Activated T-helper 17 cell treated with anti-CD3 and anti-CD28 coated beads, Interleukin-2, amount 50 U/mL, for 72 hours (primary cell): ENCODE results near the gene CTPS2. TPM values are rescaled to one million over a fixed set of nuclear protein-coding genes. Genes with fewer than 3 reads are reported as not detected.
A peak's percentile ranks its signal among the peaks of the same experiment; 100 is the strongest.
"Not testable (repeated sequence)": the region's sequence is repeated elsewhere in the genome, so short reads cannot be mapped to it uniquely, and the experiment has no call there.

ENCODE experiments used
- ATAC-seq: fragments of 150-1000 bp; cut with Tn5 transposase; replicated peaks from 2 replicates; pipeline ENCODE4 v1.10.0; 2021; ENCODE audit warnings: mild to moderate bottlenecking, moderate library complexity
- H3K27ac Mint-ChIP-seq: one replicate; pipeline ENCODE4 v1.8.0; 2022; ENCODE audit warnings: mixed read lengths
- H3K27me3 Mint-ChIP-seq: one replicate; pipeline ENCODE4 v1.8.0; 2022; ENCODE audit warnings: mixed read lengths
- H3K36me3 Mint-ChIP-seq: one replicate; pipeline ENCODE4 v1.8.0; 2022; ENCODE audit warnings: low read depth, mild to moderate bottlenecking, mixed read lengths
- H3K4me1 Mint-ChIP-seq: one replicate; pipeline ENCODE4 v1.8.0; 2022; ENCODE audit warnings: mixed read lengths
- H3K4me3 Mint-ChIP-seq: one replicate; pipeline ENCODE4 v1.8.0; 2022; ENCODE audit warnings: mild to moderate bottlenecking, mixed read lengths
- H3K9me3 Mint-ChIP-seq: one replicate; pipeline ENCODE4 v1.8.0; 2022; ENCODE audit warnings: mixed read lengths
- total RNA-seq, 2 donors: library from RNA; stranded (reverse); gene quantifications; one replicate each; pipeline ENCODE4 v1.2.3, GENCODE V29; 2022

The CTPS2 gene
- total RNA-seq, 2 donors from 2014 or later = 2.0 to 3.3 TPM

DNA sequence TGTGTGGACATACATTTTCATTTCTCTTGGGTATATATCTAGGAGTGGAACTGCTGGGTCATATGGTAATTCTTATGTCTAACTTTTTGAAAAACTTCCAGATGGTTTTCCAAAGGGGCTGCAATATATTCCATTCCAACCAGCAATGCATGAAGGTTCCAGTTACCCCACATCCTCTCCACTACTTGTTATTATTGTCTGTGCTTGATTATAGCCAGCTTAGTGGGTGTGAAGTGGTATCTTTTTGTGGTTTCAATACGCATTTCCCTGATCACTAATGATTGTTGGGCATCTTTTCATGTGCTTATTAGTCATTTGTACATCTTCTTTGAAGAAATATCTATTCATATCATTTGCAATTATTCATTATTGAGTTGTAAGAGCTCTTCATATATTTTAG, 94.0 kb downstream of the CTPS2 start:
- Mint-ChIP-seq H3K4me3 (no peak overlapping the region), H3K4me1 (no peaks in the 10 kb centered on the region), H3K9me3 (no peaks in the 10 kb centered on the region), H3K36me3 (peaks cover 4% of the 10 kb centered on the region), H3K27me3 (no peaks in the 10 kb centered on the region), H3K27ac (no peak overlapping the region)
- no peak for ATAC-seq

DNA sequence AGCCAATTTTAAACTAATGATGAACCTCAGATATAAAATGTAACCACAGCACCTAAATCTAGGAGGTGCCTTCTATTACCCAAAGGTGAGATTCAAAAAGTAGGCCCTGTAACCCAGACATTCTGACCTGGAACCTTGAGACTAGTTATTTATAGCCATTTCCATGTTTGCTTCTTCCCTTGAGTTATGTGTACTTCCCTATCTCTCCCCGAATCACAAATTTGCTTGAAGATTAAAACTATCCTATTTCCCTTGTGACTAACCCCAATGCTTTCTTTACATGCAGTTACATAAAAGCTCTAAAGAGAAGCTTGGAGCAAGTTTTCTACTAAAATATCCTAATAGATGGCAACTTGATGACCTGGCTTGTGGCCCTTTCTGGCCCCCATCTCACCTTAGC, 95.1 kb downstream of the CTPS2 start:
- Mint-ChIP-seq H3K27me3 (no peaks in the 10 kb centered on the region), H3K4me1 (no peaks in the 10 kb centered on the region), H3K27ac (no peak overlapping the region), H3K9me3 (no peaks in the 10 kb centered on the region), H3K36me3 (peaks cover 4% of the 10 kb centered on the region), H3K4me3 (no peak overlapping the region)
- no peak for ATAC-seq

DNA sequence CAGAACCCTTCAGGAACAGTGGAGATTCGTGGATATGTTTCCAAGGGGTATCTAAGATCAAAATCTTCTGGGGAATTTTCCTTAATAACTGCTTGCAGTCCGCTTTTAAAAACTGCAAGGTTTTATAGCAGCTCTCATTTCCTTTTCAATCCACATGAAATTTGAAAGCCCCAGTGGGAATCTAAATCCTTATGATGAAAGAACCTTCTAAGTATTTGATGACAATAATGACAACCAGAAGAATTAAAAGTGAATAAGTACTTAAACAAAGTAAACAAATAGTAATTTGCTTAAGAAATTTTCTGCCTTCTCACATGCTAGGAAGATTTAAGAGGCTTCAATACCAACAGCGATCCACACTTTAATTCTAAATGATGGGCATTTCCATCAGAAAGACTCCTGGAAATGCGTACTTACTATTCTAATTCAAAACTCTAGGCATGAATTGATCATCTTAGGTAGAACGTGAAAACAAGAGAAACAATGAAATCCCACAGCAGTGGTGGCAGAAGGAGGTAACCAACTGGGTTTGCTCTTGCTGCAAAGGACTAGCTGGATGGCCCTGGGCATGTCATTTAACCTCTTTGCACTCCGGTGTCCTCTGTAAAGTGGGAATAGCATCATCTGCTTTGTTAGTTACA, 100.1 kb downstream of the CTPS2 start:
- Mint-ChIP-seq H3K9me3 (no peaks in the 10 kb centered on the region), H3K4me1 (no peaks in the 10 kb centered on the region), H3K27ac (no peak overlapping the region), H3K4me3 (no peak overlapping the region), H3K27me3 (no peaks in the 10 kb centered on the region), H3K36me3 (peaks cover 4% of the 10 kb centered on the region)
- no peak for ATAC-seq

DNA sequence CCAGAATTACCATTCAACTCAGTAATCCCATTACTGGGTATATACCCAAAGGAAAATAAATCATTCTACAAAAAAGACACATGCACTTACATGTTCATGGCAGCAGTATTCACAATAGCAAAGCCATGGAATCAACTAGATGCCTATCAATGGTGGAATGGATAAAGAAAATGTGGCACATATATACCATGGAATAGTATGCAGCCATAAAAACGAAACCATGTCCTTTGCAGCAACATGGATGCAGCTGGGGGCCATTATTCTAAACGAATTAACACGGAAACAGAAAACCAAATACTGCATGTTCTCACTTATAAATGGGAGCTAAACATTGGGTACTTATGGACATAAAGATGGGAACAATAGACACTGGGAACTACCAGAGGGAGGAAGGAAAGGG, 101.8 kb downstream of the CTPS2 start:
- not testable (repeated sequence) for H3K27me3 Mint-ChIP-seq, H3K27ac Mint-ChIP-seq, ATAC-seq, H3K9me3 Mint-ChIP-seq, H3K4me3 Mint-ChIP-seq, H3K4me1 Mint-ChIP-seq, H3K36me3 Mint-ChIP-seq

DNA sequence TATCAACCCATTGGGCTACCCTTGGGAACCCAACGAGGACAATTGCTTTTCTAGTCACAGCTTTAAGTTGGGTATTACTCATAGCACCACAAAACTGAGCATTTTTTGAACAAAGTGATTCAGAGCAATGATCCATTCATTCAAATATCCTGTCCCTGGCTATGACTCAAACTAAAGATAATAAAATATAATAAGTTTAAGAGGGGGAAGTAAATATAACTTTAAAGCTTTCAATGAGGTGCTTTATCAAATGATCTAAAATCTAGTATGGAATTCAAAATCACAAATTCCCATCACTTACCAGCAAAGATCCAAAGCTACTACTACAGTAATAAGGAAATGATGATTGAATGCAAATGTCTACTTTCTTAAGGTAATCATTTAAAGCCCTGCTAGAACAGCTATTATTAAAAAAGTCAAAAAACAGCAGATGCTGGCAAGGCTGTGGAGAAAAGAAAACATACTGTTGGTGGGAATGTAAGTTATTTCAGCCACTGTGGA, 102.3 kb downstream of the CTPS2 start:
- Mint-ChIP-seq H3K9me3 (no peaks in the 10 kb centered on the region), H3K36me3 (peaks cover 4% of the 10 kb centered on the region), H3K27me3 (no peaks in the 10 kb centered on the region), H3K4me3 (no peak overlapping the region), H3K4me1 (no peaks in the 10 kb centered on the region), H3K27ac (no peak overlapping the region)
- peak; percentile 26 for ATAC-seq

DNA sequence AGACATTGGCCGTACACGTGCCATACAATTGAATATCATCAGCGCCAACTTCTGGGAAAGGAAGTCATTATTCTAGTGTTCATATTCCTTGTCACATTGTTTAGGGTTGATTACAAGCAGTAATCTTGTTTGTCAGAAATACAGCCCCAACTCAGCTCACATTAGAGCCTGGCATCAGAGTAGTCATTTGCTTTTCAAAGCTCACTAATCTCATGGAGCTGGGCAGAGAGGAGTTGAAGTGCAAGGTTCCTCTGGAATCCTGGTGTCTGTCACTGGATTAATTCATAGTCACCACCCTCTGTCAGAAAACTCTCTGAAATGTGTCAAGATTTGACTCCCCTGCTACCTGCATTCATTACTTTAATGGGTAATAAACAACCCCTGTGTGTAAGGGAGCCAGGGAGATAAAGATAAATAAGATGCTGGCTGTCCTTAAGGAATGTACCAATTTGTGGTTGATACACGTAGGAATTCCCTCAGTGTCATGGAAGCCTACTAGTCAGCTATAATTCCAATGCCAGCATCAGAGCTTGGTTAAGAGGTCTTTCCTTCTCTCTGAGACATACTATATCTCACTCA, 106.2 kb downstream of the CTPS2 start:
- no peak overlapping the region for H3K4me3 Mint-ChIP-seq
- H3K27me3 Mint-ChIP-seq = no peaks in the 10 kb centered on the region
- no peak for ATAC-seq
- H3K36me3 Mint-ChIP-seq = no peaks in the 10 kb centered on the region
- no peaks in the 10 kb centered on the region for H3K9me3 Mint-ChIP-seq
- peaks cover 4% of the 10 kb centered on the region for H3K4me1 Mint-ChIP-seq
- no peak overlapping the region for H3K27ac Mint-ChIP-seq

DNA sequence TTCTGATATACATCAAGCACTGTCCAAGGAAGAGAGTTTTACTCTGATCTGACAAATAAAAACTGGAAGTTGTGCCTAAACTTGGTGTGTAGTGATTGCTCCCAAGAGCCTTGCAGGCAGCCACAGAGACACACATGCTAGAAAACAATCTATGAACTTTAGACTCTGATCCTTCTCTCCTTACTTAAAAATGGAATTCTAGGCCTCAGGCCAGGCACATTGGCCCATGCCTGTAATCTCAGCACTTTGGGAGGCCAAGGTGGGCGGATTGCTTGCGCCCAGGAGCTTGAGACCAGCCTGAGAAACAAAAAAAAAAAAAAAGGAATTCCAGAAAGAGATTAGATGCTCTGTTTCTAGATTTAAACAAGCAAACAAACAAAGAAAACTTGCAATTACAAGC, 108.1 kb downstream of the CTPS2 start:
- Mint-ChIP-seq H3K27me3 (no peaks in the 10 kb centered on the region), H3K4me3 (peak overlapping the region; percentile 61), H3K4me1 (peaks cover 4% of the 10 kb centered on the region), H3K36me3 (no peaks in the 10 kb centered on the region), H3K27ac (peak overlapping the region; percentile 86), H3K9me3 (no peaks in the 10 kb centered on the region)
- ATAC-seq = no peak

DNA sequence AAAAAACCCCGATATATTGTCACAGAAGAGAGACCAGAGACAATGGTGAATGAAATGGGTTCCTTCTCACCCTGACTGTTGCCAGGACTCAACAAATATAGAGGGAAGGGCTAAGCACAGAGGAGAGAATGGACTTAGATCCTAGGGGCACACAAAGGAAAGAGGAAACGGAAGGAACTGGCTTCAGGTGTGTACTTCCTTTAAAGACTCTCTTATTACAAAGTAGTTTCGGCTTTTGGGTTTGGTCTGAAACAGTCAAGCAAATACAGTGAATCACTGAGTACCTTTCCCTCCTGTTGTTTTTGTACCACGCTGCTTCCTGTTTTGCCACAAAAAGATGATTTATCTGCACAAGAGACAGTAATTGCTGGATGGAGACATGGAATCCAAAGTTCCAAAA, 108.6 kb downstream of the CTPS2 start:
- H3K9me3 Mint-ChIP-seq = no peaks in the 10 kb centered on the region
- no peaks in the 10 kb centered on the region for H3K27me3 Mint-ChIP-seq
- no peaks in the 10 kb centered on the region for H3K36me3 Mint-ChIP-seq
- H3K4me3 Mint-ChIP-seq = peak overlapping the region; percentile 61
- peak; percentile 89 for ATAC-seq
- peak overlapping the region; percentile 86 for H3K27ac Mint-ChIP-seq
- peaks cover 4% of the 10 kb centered on the region for H3K4me1 Mint-ChIP-seq

DNA sequence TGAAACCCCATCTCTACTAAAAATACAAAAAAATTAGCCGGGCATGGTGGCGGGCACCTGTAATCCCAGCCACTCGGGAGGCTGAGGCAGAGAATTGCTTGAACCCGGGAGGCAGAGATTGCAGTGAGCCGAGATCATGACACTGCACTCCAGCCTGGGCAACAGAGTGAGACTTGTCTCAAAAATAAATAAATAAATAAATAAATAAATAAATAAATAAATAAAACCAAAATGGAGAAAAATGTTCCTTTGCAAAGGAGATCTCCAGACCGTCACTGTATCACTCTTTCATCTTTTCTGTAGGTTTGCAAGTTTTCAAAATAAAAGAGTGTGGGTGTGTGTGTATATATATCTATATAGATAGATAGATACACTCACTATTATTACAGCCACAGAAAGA, 109.2 kb downstream of the CTPS2 start:
- ATAC-seq, H3K36me3 Mint-ChIP-seq, H3K9me3 Mint-ChIP-seq, H3K27me3 Mint-ChIP-seq, H3K4me1 Mint-ChIP-seq: not testable (repeated sequence)
- peak overlapping the region; percentile 86 for H3K27ac Mint-ChIP-seq
- H3K4me3 Mint-ChIP-seq = peak overlapping the region; percentile 61

DNA sequence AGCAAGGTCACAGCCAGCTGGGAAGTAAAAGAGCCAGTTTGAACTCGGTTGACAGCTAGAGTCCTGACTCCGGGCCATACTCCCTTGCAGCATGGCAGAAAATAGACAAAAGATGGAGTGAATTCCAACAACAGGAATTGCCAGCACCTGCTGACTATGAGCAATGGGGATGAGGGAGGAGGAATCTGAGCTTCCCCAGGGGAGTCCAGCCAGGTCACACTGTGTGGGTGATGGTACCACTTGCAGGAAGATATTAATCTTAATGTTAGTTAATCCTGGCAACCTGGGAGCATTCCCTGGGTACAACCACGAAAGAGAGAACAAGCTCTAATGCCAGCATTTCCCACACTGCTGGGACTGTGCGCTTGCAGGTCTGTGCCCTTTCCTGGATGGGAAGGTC, 110.6 kb downstream of the CTPS2 start:
- no peaks in the 10 kb centered on the region for H3K36me3 Mint-ChIP-seq
- peaks cover 4% of the 10 kb centered on the region for H3K4me1 Mint-ChIP-seq
- H3K27ac Mint-ChIP-seq = no peak overlapping the region
- no peak for ATAC-seq
- no peak overlapping the region for H3K4me3 Mint-ChIP-seq
- no peaks in the 10 kb centered on the region for H3K27me3 Mint-ChIP-seq
- H3K9me3 Mint-ChIP-seq = no peaks in the 10 kb centered on the region

DNA sequence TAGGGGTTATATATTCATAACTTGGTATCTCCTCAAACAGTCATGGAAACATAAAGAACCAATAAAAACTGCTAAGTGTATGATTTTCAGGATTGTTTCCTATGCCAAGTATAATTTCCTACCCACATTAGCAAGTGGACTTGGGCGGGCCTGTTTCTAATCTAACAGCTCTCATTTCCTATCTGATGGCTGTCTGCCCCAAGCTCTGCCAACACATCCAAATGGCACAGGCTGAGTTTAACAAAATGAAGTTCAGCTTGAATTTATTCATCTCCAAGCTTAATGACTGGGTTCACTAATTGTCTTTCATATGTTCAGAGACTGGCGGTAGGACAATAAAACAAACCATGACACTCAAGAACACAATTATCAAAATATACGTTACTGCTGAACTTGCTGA, 118.0 kb downstream of the CTPS2 start:
- ATAC-seq = no peak
- Mint-ChIP-seq H3K9me3 (no peaks in the 10 kb centered on the region), H3K27ac (no peak overlapping the region), H3K27me3 (no peaks in the 10 kb centered on the region), H3K4me3 (no peak overlapping the region), H3K36me3 (no peaks in the 10 kb centered on the region), H3K4me1 (no peaks in the 10 kb centered on the region)

DNA sequence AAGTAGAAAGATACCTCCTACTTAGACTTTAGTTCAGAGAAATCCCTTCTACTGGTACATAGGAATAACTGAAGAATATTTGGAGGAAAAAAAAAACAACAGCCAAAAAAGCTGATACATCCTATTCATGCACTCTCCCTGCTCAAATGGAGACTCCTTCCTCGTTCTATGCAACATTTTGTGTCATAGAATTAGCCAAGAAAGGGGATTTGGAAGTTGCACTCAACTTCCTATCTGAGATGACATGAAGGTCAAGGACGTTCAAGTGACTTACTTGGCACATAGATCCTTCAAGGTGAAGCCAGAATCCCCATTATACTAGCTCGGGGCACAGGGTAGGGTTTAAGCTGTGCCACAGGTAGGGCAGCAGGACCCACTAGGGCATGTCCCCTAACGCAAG, 118.7 kb downstream of the CTPS2 start:
- no peak overlapping the region for H3K4me3 Mint-ChIP-seq
- no peaks in the 10 kb centered on the region for H3K4me1 Mint-ChIP-seq
- H3K27me3 Mint-ChIP-seq = no peaks in the 10 kb centered on the region
- no peaks in the 10 kb centered on the region for H3K36me3 Mint-ChIP-seq
- no peaks in the 10 kb centered on the region for H3K9me3 Mint-ChIP-seq
- no peak for ATAC-seq
- no peak overlapping the region for H3K27ac Mint-ChIP-seq

DNA sequence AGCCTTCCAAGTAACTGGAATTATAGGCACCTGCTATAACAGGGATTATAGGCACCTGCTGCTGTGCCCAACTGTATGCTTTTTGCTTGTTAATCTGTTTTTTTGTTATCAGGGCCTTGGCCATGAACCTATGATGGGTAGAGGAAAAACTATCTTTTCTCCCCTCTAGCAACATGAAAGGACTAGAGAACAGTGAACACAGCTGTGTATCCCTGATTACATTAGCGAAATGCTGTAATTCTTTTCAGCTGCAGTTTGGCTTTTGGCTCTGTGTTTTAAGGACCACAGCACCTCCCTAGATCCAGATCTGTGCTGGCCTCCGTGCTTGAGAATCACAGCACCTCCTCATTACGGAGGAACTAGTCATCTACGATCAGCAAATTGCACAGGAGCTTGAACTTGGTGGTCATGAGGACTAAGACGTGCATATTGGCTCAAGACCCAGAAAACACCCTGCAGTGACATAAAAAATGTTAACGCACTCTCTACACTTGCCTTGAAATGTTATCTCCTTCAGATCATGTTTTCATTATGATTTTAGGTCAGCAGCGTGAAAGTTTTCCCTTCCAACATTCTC, 120.2 kb downstream of the CTPS2 start:
- no peak overlapping the region for H3K27ac Mint-ChIP-seq
- no peaks in the 10 kb centered on the region for H3K27me3 Mint-ChIP-seq
- ATAC-seq = no peak
- H3K9me3 Mint-ChIP-seq = no peaks in the 10 kb centered on the region
- H3K4me1 Mint-ChIP-seq = no peaks in the 10 kb centered on the region
- no peak overlapping the region for H3K4me3 Mint-ChIP-seq
- H3K36me3 Mint-ChIP-seq = peaks cover 6% of the 10 kb centered on the region

DNA sequence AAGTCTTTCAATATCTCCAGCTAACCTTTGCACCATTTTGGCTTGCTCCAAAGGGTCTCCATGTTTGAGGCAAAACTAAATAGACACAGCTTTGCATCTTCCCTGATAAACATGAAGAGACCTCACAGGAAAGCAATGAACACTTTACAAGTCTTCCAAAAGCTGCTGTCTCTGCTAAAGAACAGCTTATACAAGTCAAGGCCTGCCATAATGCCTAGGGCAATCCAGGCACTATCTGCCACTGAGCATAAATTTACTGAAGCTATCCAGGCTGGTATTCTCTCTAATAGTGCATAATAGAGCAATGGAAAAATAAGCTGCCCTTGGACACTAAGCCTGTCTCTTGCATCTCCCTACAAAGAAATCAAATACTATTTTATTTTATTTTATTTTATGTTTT, 122.6 kb downstream of the CTPS2 start:
- no peaks in the 10 kb centered on the region for H3K9me3 Mint-ChIP-seq

DNA sequence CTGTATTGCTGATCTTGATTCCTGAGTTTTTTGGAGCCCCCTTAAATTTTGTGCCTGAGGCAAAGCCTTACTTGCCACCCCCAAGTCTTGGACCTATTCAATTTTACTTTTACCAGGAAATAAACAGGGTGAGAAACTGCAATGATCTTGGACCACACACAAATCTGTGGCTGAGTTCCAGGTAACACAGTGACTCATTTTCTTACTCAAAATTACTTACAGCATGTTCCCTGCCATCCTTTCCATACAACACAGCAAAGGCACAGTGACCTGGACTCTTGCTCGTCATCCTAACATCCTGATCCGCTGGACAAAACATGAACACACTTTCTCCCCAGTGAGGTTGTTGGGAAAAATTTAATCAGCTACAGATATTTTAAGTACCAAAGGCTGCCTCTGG, 123.3 kb downstream of the CTPS2 start:
- Mint-ChIP-seq H3K27me3 (no peaks in the 10 kb centered on the region), H3K4me3 (no peak overlapping the region), H3K36me3 (peaks cover 6% of the 10 kb centered on the region), H3K4me1 (no peaks in the 10 kb centered on the region), H3K27ac (no peak overlapping the region), H3K9me3 (no peaks in the 10 kb centered on the region)
- ATAC-seq = peak; percentile 24

More for the DNA sequence above, 122.6 kb downstream of the CTPS2 start:
- Mint-ChIP-seq H3K4me1 (no peaks in the 10 kb centered on the region), H3K27ac (no peak overlapping the region), H3K36me3 (peaks cover 6% of the 10 kb centered on the region), H3K4me3 (no peak overlapping the region), H3K27me3 (no peaks in the 10 kb centered on the region)
- no peak for ATAC-seq
